Activated CD8-positive, alpha-beta memory T cell treated with anti-CD3 and anti-CD28 coated beads, Interleukin-2, amount 50 U/mL, for 24 hours (primary cell): Measurements from ENCODE around the gene SYNC.

ENCODE experiments used
- DNase-seq: peaks from one replicate; pipeline ENCODE4 v3.0.0-alpha.2; 2020; ENCODE audit errors: extremely low read depth

Gene SYNC

GRCh38 chr1:32702599-32703478 is at the start of gene SYNC:
Gene SYNC, minus strand, starts transcription at chr1:32702770. Its CDS starts 110 bp downstream, at chr1:32702660.
- DNase-seq = no peak

- DNase-seq = no peak
Measured at GRCh38 chr1:32749771-32750170, 47.2 kb upstream of the SYNC start.

- DNase-seq = no peak
Measured at GRCh38 chr1:32749332-32749731, 46.8 kb upstream of the SYNC start.

DNA sequence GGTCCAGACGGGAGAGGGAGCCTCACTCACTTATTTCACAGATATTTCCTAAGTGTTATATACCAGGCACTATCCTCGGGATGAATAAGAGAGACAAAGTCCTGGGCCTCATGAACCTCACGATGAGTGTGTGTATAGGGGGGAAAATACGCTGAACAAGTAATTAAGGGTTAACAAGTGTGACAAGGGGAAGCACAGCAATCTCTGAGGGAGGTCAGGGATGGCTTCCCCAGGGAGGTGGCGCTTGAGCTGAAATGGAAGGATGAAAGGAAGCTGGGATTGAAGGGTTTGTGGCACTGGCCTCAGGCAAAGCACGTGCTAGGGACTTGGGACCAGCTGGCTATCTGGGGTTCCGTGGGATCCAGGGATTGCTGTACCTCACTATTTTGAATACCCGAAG is 46.4 kb upstream of the SYNC start:
- no peak for DNase-seq

GRCh38 chr1:32748348-32748747 is 45.8 kb upstream of the SYNC start:
- no peak for DNase-seq

- DNase-seq = no peak
Measured at GRCh38 chr1:32746130-32746529, 43.6 kb upstream of the SYNC start.

GRCh38 chr1:32744071-32744425 is 41.5 kb upstream of the SYNC start:
- no peak for DNase-seq

DNA sequence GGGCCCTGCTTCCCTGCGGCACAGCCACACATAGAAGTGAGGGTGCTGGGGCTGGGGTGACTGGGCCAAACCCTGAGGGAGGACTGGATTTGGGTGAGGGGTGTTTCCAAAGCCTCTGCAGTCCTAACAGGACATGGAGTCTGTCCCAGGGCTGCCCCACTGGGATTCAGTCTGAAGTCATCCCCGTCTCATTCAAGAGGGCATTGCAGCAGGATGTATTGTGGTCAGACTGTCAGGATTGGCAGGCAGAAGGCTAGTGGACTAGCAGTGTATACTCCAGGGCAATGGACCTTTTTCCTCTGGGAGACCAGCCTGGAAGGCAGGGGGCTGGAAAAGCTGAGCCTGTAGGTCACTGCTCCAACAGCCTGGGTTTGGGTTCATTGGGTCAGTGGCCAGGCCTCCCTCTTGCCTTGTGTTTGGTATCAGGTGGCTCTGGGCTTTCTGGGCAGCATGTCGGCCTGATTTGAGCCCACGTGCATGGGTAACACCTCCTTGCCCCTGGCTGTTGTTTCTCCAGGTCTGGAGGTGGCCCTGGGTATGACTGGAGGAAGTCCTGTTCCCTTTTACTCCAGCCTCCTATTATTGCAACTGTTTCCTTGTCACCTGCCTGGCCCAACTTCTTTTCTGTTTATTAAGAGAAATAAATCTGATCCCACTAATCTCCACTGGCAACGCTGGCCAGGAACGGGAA is 41.0 kb upstream of the SYNC start:
- no peak for DNase-seq

- no peak for DNase-seq
Measured at GRCh38 chr1:32742956-32743355, 40.4 kb upstream of the SYNC start.

GRCh38 chr1:32742199-32742947 is 39.8 kb upstream of the SYNC start:
- DNase-seq = no peak

- DNase-seq = no peak
Measured at GRCh38 chr1:32741413-32742198, 39.0 kb upstream of the SYNC start.

DNA sequence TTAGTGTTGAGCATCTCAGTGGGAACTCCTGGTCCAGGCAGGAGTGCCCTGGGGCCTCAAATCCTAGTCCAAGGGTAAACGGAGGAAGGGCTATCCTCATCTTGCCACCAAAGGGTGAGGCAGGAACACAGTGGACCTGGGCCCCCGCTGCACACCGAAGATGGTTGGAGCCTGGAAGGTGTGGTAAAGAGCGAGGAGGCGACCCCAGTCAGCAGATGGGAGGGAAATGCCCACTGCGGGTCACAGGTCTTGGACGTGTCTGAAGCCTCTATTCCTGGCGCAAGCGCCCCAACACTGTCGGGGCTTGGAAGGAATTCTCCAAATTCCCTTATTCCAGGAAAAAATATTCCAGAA is 38.5 kb upstream of the SYNC start:
- DNase-seq = no peak

GRCh38 chr1:32736812-32737791 is 34.5 kb upstream of the SYNC start:
- DNase-seq = no peak

GRCh38 chr1:32733582-32734321 is 31.2 kb upstream of the SYNC start:
- no peak for DNase-seq

GRCh38 chr1:32729254-32730046 is 26.9 kb upstream of the SYNC start:
- DNase-seq = no peak

DNA sequence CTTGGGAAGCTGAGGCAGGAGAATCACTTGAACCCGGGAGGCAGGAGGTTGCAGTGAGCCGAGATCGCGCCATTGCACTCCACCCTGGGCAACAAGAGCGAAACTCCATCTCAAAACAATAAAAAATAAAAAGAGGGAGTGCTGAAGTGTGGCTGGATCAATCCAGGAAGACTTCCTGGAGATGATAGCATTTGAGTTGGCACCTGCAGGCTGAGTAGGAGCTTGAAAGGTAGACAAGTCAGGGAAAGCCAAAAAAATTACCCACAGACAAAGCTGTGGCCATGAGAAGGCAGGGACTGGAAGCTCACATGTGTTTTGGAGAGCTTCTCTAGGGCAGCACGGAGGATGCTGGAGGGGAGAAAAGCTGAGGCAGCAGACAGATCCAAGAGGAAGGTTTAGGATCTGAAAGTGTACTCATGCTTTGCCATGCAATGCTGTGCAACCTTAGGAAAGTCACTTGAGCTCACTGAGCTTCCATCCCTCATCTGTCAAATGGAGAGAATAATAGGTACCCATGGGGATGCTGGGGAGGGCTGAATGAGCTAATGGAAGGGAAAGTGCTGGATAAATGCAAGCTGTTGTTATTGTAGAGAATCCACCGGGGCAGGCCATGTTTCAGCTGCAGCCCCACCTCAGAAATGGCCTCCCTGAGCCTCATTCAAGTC is 26.0 kb upstream of the SYNC start:
- DNase-seq = no peak

DNA sequence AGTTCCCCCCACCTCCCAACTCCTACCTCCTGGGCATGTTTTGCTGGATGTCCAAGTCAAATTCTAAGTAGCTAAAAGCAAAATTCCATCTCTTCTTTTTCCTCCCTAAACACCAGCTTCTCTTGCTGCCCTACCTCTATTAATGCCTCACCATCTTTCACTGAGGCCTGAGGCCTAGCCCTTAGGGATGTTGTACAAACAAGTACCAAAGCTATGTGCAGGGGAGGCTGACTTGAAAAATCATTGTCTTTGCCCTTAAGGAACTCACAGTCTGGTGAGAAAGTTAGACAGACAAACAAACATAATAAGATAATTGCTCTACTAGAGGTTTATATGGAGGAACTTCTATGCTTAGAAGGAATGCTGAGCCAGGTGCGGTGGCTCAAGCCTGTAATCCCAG is 25.3 kb upstream of the SYNC start:
- no peak for DNase-seq

- DNase-seq = no peak
Measured at GRCh38 chr1:32725615-32725982, 23.0 kb upstream of the SYNC start.
